SK-N-SH (cell line): ENCODE data around the gene CCNG2. TPM values are rescaled to one million over a fixed set of nuclear protein-coding genes. Genes with fewer than 3 reads are reported as not detected.

Source experiments
- CTCF ChIA-PET: fragments of 300-600, 350-600 bp; formaldehyde crosslinking; extraction: SDS; loops from one replicate; lab custom pipeline; 2021; lab: Yijun Ruan, JAX
- POLR2A ChIA-PET: fragments of 350-600 bp; sonication (Branson Sonifier 250); formaldehyde crosslinking; extraction: SDS; loops from one replicate; lab custom pipeline; 2020; ENCODE audit warnings: antibody characterized with exemption, inconsistent platforms; lab: Yijun Ruan, JAX
- DNase-seq: peaks from one replicate; pipeline ENCODE4 v3.0.0; 2012
- H2AFZ ChIP-seq: fragments of 200-600 bp; sonication (generic); 2 replicates; pipeline ENCODE4 v1.8.1; 2016; ENCODE audit warnings: antibody characterized with exemption, mild to moderate bottlenecking, low read depth
- H3F3A ChIP-seq: fragments of 200-600 bp; sonication (generic); replicated peaks from 2 replicates; pipeline ENCODE3; 2016; ENCODE audit warnings: antibody characterized with exemption, mild to moderate bottlenecking; ENCODE audit not compliant: insufficient read depth
- H3K27ac ChIP-seq, 2 experiments: fragments of 200-500 bp in 1 of 2; fragments of 200-600 bp in 1 of 2; sonication (Bioruptor generic) in 1 of 2; sonication (generic), shearing (Covaris generic) in 1 of 2; 2 replicates each; pipeline versions ENCODE4 v1.5.1 to v1.6.1; 2014 to 2016; ENCODE audit warnings: low read depth in 2 of 2, inconsistent platforms in 1 of 2, low read length in 1 of 2, mild to moderate bottlenecking in 1 of 2, mixed read lengths in 1 of 2
- H3K27me3 ChIP-seq: fragments of 200-600 bp; sonication (generic), shearing (Covaris generic); 2 replicates; pipeline ENCODE4 v1.6.1; 2016; ENCODE audit warnings: mixed run types; ENCODE audit not compliant: insufficient read depth
- H3K36me3 ChIP-seq, 2 experiments: fragments of 200-500 bp in 1 of 2; fragments of 200-600 bp in 1 of 2; sonication (Bioruptor generic) in 1 of 2; sonication (generic) in 1 of 2; replicated peaks in 1 of 2; 2 replicates each; pipeline versions ENCODE3 to v1.5.1; 2014 to 2016; ENCODE audit warnings: low read length in 1 of 2, mild to moderate bottlenecking in 1 of 2; ENCODE audit not compliant: insufficient read depth in 2 of 2, control insufficient read depth in 1 of 2
- H3K4me1 ChIP-seq, 2 experiments: fragments of 200-500 bp in 1 of 2; fragments of 200-600 bp in 1 of 2; sonication (Bioruptor generic) in 1 of 2; sonication (generic), shearing (Covaris generic) in 1 of 2; 2 replicates each; pipeline versions ENCODE4 v1.5.1 to v1.6.1; 2014 to 2016; ENCODE audit warnings: low read depth in 1 of 2, low read length in 1 of 2, mixed run types in 1 of 2; ENCODE audit not compliant: insufficient read depth in 2 of 2, control insufficient read depth in 1 of 2
- H3K4me2 ChIP-seq: fragments of 200-600 bp; sonication (generic), shearing (Covaris generic); 2 replicates; pipeline ENCODE4 v1.6.1; 2017; ENCODE audit warnings: mixed run types
- H3K4me3 ChIP-seq, 2 experiments: fragments of 200-500 bp in 1 of 2; fragments of 200-600 bp in 1 of 2; sonication (Bioruptor generic) in 1 of 2; sonication (generic), shearing (Covaris generic) in 1 of 2; 2 replicates each; pipeline versions ENCODE4 v1.5.1 to v1.8.1; 2014 to 2016; ENCODE audit warnings: low read depth in 2 of 2, inconsistent platforms in 1 of 2, low read length in 1 of 2, mild to moderate bottlenecking in 1 of 2, mixed read lengths in 1 of 2, moderate library complexity in 1 of 2
- H3K79me2 ChIP-seq: fragments of 200-600 bp; sonication (generic); 2 replicates; pipeline ENCODE4 v1.8.1; 2017; ENCODE audit warnings: mild to moderate bottlenecking; ENCODE audit not compliant: insufficient read depth
- H3K9ac ChIP-seq: fragments of 200-600 bp; sonication (generic); 2 replicates; pipeline ENCODE4 v1.6.1; 2017; ENCODE audit warnings: mixed run types
- H3K9me2 ChIP-seq: fragments of 200-600 bp; sonication (generic); 2 replicates; pipeline ENCODE4 v1.6.1; 2017; ENCODE audit warnings: mixed run types
- H3K9me3 ChIP-seq: fragments of 200-600 bp; sonication (generic); 2 replicates; pipeline ENCODE4 v1.6.1; 2017; ENCODE audit warnings: mixed run types, mild to moderate bottlenecking, moderate library complexity
- H4K20me1 ChIP-seq: fragments of 200-600 bp; sonication (generic); 2 replicates; pipeline ENCODE4 v1.6.1; 2017; ENCODE audit warnings: mild to moderate bottlenecking, mixed run types; ENCODE audit not compliant: insufficient read depth
- ELF1 ChIP-seq: IDR thresholded peaks from 2 replicates; pipeline ENCODE4 v1.4.0; 2012
- EZH2phosphoT487 ChIP-seq: fragments of 200-600 bp; sonication (generic); IDR thresholded peaks from 2 replicates; pipeline ENCODE4 v1.6.1; 2017; ENCODE audit warnings: low read depth, mixed run types, mild to moderate bottlenecking, antibody characterized with exemption, moderate library complexity, borderline replicate concordance
- GABPA ChIP-seq: IDR thresholded peaks from 2 replicates; pipeline ENCODE4 v1.4.0; 2012; ENCODE audit warnings: low read depth, mild to moderate bottlenecking
- JUND ChIP-seq: IDR thresholded peaks from 2 replicates; pipeline ENCODE4 v1.4.0; 2012
- NRF1 ChIP-seq: IDR thresholded peaks from 2 replicates; pipeline ENCODE4 v1.6.1; 2012; ENCODE audit warnings: low read depth, mild to moderate bottlenecking, low read length
- POLR2AphosphoS5 ChIP-seq: IDR thresholded peaks from 2 replicates; pipeline ENCODE4 v1.6.1; 2012; ENCODE audit warnings: low read depth, low read length
- RAD21 ChIP-seq: IDR thresholded peaks from 2 replicates; pipeline ENCODE4 v1.6.1; 2012; ENCODE audit warnings: mild to moderate bottlenecking, low read length
- RCOR1 ChIP-seq: fragments of 150-350 bp; IDR thresholded peaks from 2 replicates; pipeline ENCODE4 v1.6.1; 2017; ENCODE audit warnings: antibody characterized with exemption, low read length
- REST ChIP-seq: IDR thresholded peaks from 2 replicates; pipeline ENCODE4 v1.6.1; 2012; ENCODE audit warnings: mild to moderate bottlenecking, low read depth, low read length, moderate library complexity
- RXRA ChIP-seq: IDR thresholded peaks from 2 replicates; pipeline ENCODE4 v1.4.0; 2012; ENCODE audit warnings: low read depth, mild to moderate bottlenecking, borderline replicate concordance
- SMC3 ChIP-seq: IDR thresholded peaks from 2 replicates; pipeline ENCODE4 v1.6.1; 2012; ENCODE audit warnings: low read depth, low read length, improper control_type of control experiment
- TCF12 ChIP-seq: IDR thresholded peaks from 2 replicates; pipeline ENCODE4 v1.4.0; 2012
- TEAD4 ChIP-seq: IDR thresholded peaks from 2 replicates; pipeline ENCODE4 v1.4.0; 2012; ENCODE audit warnings: mild to moderate bottlenecking, borderline replicate concordance; ENCODE audit not compliant: insufficient read depth
- YY1 ChIP-seq: IDR thresholded peaks from 2 replicates; pipeline ENCODE4 v1.4.0; 2012; ENCODE audit warnings: low read depth, mild to moderate bottlenecking
- ZBTB33 ChIP-seq: IDR thresholded peaks from 2 replicates; pipeline ENCODE4 v1.4.0; 2012; ENCODE audit warnings: low read depth, borderline replicate concordance
- WGBS: methylation state at CpG from one replicate; pipeline ENCODE4 v1.1.6; 2017; ENCODE audit warnings: low lambda C conversion rate; 5-methylcytosine and 5-hydroxymethylcytosine counted together
- polyA plus RNA-seq, 3 experiments: library from polyadenylated mRNA; depleted of rRNA; stranded (reverse); fragments of >200 nt; gene quantifications; 2 replicates each; pipeline ENCODE4 v1.2.3, GENCODE V29; 2012
- TF ChIP-seq, protein P1 (sequence below): fragments of 150-350 bp; IDR thresholded peaks from 2 replicates; pipeline ENCODE4 v1.6.1; 2017; ENCODE audit warnings: antibody characterized with exemption, low read length, low read depth, borderline replicate concordance
- TF ChIP-seq, protein P2 (sequence below): IDR thresholded peaks from 2 replicates; pipeline ENCODE4 v1.4.0; 2012; ENCODE audit warnings: low read depth, borderline replicate concordance
- TF ChIP-seq, protein P3 (sequence below): fragments of 200-600 bp; sonication (generic); IDR thresholded peaks from 2 replicates; pipeline ENCODE4 v1.6.1; 2017; ENCODE audit warnings: antibody characterized with exemption, mild to moderate bottlenecking, moderate library complexity
- TF ChIP-seq, protein P4 (sequence below): IDR thresholded peaks from 2 replicates; pipeline ENCODE4 v1.4.0; 2012; ENCODE audit warnings: low read depth

Gene CCNG2
- polyA plus RNA-seq, 1 of the 3 experiments (the other 2 are of a cell fraction): 8.9 TPM

DNA sequence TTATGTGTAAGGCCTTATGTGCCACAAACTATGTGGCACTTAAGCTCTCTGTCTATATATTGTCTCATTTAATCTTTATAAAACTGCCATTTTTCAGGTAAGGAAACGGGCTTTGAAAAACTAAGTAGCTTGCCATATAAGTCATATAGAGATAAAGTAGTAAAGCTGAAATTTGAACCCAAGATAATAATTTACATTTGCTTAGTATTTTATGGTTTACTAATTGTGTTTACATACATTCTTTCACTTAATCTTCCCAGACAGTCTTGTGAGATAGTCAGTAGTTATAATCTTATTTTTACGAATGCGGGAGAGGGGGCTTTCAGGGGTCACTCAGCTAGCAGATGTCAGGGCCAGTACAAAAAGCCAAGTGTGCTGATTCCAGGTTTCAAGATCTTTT is 13.9 kb upstream of the CCNG2 start:
- CTCF ChIA-PET: interaction anchor here (1.0 to 1.6 kb wide), 3 partner anchors 11 to 638 kb away, joined by 3 to 7 read pairs (median 3); no protein-coding TSS in a partner anchor
- TF ChIP-seq SMC3: no peak
- TF ChIP-seq EZH2phosphoT487: no peak
- no peak for TF ChIP-seq JUND
- TF ChIP-seq ZBTB33: no peak
- TF ChIP-seq, protein P1, sequence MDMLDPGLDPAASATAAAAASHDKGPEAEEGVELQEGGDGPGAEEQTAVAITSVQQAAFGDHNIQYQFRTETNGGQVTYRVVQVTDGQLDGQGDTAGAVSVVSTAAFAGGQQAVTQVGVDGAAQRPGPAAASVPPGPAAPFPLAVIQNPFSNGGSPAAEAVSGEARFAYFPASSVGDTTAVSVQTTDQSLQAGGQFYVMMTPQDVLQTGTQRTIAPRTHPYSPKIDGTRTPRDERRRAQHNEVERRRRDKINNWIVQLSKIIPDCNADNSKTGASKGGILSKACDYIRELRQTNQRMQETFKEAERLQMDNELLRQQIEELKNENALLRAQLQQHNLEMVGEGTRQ: no peak
- TF ChIP-seq TCF12: no peak
- TF ChIP-seq, protein P2, sequence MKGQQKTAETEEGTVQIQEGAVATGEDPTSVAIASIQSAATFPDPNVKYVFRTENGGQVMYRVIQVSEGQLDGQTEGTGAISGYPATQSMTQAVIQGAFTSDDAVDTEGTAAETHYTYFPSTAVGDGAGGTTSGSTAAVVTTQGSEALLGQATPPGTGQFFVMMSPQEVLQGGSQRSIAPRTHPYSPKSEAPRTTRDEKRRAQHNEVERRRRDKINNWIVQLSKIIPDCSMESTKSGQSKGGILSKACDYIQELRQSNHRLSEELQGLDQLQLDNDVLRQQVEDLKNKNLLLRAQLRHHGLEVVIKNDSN: no peak
- TF ChIP-seq RAD21: no peak
- TF ChIP-seq, protein P3, sequence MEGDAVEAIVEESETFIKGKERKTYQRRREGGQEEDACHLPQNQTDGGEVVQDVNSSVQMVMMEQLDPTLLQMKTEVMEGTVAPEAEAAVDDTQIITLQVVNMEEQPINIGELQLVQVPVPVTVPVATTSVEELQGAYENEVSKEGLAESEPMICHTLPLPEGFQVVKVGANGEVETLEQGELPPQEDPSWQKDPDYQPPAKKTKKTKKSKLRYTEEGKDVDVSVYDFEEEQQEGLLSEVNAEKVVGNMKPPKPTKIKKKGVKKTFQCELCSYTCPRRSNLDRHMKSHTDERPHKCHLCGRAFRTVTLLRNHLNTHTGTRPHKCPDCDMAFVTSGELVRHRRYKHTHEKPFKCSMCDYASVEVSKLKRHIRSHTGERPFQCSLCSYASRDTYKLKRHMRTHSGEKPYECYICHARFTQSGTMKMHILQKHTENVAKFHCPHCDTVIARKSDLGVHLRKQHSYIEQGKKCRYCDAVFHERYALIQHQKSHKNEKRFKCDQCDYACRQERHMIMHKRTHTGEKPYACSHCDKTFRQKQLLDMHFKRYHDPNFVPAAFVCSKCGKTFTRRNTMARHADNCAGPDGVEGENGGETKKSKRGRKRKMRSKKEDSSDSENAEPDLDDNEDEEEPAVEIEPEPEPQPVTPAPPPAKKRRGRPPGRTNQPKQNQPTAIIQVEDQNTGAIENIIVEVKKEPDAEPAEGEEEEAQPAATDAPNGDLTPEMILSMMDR: no peak
- TF ChIP-seq, protein P4, sequence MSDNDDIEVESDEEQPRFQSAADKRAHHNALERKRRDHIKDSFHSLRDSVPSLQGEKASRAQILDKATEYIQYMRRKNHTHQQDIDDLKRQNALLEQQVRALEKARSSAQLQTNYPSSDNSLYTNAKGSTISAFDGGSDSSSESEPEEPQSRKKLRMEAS: no peak
- TF ChIP-seq TEAD4: no peak
- no peak for TF ChIP-seq REST
- TF ChIP-seq RXRA: no peak
- no peak for TF ChIP-seq ELF1
- no peak for TF ChIP-seq NRF1
- no peak for TF ChIP-seq RCOR1
- TF ChIP-seq POLR2AphosphoS5: no peak
- TF ChIP-seq YY1: no peak
- TF ChIP-seq GABPA: no peak
- 71% methylated on average over 3 of the region's 3 CpGs for WGBS

More for the DNA sequence above, 13.9 kb upstream of the CCNG2 start:
- Histone ChIP-seq H3K27me3 (no peaks in the 10 kb centered on the region), H3K27ac (no peak overlapping the region), H4K20me1 (no peaks in the 10 kb centered on the region), H3K9me3 (no peaks in the 10 kb centered on the region), H3K36me3 (no peaks in the 10 kb centered on the region), H3K9ac (no peak overlapping the region), H2AFZ (no peak overlapping the region), H3K4me3 (no peak overlapping the region), H3K79me2 (no peaks in the 10 kb centered on the region), H3K9me2 (no peaks in the 10 kb centered on the region), H3K4me1 (0 out of 4 replicates have a peak, but pooled peaks cover 0 to 5% of the 10 kb centered on the region in 2 experiments), H3K4me2 (no peak overlapping the region), H3F3A (peaks cover 4% of the 10 kb centered on the region)
- POLR2A ChIA-PET: interaction anchor here (0.7 kb wide), 1 partner anchor 13 kb away, joined by 3 read pairs; no protein-coding TSS in a partner anchor
- no peak for DNase-seq
